GM19328 (cell line): ENCODE measurements around the gene STK35.

Experiments used
- ATAC-seq: cut with Tn5 transposase; IDR thresholded peaks from one replicate; pipeline ENCODE4 v1.9.1; 2021; ENCODE audit warnings: mild to moderate bottlenecking, moderate library complexity; ENCODE audit not compliant: unreplicated experiment

Gene STK35

GRCh38 chr20:2132461-2132901 lies 30.9 kb downstream of the STK35 start:
- ATAC-seq: no peak

GRCh38 chr20:2133318-2134183 lies 31.9 kb downstream of the STK35 start:
- no peak for ATAC-seq

DNA sequence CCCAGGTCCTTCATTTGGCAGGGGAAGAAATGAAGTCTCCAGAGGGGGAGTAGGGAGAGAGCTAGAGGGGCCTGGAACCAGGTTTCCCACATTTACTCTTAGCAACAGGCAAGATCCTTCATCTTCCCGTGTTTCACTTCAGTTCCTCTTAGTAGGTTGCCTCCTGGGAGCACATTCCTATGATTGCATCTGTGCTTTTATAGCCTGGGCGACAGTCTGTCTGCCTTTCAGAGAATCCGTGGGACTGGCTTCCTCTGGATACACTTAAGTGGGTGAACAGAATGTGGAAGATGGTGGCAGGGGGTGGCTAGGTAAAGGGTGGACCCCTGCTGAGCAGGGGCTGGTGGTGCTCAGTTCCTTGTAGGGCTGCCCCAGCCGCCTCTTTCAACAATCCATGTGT lies 33.4 kb downstream of the STK35 start:
- ATAC-seq: no peak

DNA sequence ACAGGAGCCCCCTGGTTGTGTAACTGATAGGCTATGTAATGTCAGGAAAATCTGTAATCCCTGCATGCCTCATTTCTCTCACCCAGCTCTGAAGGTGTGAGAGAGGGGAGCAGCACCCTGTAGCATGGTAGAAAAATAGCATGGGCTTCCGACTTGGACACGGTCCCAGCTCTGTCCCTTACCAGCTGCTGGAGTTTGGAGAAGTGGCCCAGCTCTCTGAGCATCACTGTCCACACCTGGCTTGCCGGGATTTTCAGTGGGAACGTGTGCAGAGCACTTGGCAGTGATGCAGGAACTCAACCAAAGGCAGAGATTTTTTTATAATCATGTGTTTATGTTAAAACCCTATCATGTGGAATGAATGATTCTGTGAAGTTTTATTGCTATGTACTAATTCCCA lies 34.6 kb downstream of the STK35 start:
- ATAC-seq: no peak

- ATAC-seq: no peak
Observed at GRCh38 chr20:2137552-2138201, 36.0 kb downstream of the STK35 start.

- no peak for ATAC-seq
Observed at GRCh38 chr20:2138396-2138795, 36.8 kb downstream of the STK35 start.

DNA sequence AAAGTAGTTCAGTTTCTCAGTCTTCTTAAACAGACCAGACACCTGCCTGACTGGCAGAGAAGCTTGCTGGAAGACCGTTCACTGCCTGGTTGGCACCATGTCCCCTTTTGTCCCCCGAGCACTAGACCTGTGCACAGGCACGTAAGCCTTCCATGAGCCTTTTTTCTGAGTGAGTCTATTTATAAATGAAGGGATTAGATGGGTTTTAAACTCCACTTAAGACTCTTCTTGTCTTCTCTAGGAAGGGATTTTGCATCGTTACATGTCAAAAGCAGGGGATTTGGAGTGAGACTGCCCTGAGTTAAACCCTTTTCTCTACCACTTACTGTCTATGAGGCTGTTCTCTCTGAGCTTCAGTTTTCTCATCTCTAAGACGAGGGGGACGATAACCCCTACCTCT lies 37.6 kb downstream of the STK35 start:
- no peak for ATAC-seq

DNA sequence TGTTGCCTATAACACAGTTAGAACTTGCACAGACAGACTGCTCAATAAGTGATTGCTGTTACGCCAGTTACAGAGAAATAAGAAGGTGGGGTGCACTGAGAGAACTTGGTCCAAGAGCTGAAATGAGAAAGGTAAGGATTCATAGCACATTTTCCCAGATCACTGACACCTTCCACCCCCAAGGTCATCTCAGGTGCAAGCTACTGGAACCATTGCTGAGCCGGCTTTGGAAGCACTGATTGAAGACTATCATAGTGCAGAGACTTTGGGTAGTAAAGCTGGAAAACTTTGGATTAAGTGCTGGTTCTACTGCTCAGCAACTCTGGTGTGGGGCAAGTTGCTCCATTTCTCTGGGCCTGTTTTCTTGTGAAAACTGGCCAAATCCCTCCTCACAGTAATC lies 38.1 kb downstream of the STK35 start:
- ATAC-seq: no peak

DNA sequence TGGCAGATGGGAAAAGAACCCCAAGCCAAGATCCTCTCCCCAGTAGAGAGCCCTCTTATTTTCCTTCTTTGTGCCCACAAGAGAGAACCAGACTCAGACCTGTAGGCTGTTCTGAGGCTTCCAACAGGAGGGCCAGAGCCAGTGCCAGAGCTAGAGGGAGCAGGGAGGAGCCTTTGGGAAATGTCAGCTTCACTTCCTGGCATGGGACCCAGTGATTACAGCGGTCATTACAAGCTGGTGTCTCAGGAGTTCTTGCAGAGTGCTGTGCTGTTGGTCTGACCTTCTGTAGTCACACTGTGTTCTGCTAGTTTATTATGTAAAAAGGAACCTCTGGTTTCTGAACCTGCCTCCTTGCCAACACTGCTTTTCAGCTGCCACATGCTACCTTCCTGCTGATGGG lies 38.9 kb downstream of the STK35 start:
- ATAC-seq: no peak

DNA sequence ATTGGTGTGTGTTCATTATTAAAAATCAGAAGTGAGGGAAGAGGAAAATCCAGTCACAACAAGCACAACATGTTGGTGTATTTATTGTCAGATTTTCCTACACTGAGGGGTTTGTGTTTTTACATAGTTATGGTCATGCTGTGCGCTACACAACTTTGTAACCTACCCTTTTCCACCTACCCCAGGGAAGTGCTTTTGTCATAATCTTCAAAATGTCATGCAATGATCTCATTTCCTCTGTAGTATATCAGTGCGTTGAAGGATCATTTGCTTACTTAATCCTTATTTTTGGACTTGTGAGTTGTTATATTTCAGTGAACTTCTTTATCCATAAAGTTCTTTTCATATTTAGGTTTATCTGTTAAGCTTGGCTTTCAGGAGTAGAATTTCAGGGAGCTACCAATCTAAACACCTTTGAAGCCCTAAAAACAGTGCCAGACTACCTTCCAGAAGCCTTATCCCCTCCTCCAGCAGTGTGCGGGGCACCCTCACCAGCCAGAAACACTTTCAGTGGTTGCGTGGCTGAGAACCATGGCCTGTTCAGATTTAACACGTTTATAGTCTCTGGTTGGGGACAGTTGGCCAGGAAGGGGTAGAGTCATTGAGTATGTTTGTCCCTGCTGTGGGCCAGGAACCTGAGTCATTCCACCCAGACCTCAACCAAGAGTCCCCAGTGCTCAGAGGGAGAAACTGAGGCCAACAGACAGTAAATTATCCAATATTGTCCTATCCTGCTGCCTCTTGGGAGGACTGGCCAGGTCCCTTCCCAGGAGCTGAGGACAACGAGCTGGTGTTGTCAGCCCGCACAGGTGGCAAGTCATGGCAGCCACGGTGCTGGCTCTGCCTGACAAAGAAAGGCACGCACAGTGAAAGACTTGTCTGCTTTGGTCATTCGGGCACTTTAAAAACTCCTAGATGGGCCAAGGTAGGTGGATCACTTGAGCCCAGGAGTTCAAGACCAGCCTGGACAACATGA lies 40.3 kb downstream of the STK35 start:
- no peak for ATAC-seq

DNA sequence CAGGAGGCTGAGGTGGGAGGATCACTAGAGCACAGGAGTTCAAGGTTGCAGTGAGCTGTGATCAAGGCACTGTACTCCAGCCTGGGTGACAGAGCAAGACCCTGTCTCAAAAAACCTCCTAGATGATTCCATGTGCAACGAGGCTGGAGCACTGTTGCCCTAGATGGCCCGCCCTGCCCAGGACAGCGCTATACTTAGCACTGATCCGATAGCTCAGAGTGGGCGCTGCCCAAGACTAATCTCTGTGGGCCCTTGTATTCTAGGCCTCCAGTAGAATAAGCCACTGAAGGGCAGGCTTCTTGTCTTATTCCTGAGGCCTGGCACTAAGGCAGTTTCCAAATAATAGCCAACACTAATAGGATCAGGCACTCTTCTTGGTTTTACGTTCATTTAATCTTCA lies 41.0 kb downstream of the STK35 start:
- no peak for ATAC-seq

GRCh38 chr20:2143594-2143993 lies 42.0 kb downstream of the STK35 start:
- no peak for ATAC-seq

DNA sequence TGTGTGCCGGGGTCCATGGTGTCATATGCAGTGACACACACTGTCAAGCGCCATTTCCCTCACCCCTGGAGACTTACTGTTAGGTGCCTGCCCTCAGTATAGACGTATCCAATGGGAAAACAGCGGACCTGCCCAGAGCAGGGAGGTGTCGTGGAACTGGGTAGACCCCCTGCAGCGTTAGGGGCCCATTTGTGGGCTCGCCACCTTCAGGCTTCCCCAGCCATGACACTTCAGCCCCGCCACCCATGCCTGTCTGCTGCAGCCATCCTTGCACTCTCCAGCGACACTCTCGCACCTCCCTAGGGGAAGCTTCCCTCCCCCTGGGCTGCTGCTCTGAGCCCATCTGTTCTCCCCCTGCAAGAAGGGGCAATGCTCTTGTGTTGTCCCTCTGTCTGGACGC lies 43.2 kb downstream of the STK35 start:
- no peak for ATAC-seq

DNA sequence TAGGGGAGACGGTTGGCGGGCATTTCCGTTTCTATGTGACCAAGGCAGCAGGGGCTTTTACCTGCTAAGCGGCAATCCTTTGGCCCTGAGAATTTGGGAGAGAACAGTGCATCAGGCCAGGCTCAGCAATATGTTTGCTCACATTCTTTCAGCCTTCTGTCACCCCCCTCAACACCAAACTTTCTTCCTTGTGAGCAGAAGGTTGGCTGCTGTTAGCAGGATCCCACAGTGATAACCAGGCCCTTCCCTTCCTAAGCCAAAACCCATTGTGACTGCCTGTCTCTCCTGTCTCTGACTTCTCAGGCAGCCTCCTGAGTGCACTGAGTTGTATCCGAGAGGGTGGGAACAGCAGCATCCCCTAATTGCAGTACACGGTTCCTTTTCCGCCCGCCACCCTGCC lies 43.7 kb downstream of the STK35 start:
- no peak for ATAC-seq

DNA sequence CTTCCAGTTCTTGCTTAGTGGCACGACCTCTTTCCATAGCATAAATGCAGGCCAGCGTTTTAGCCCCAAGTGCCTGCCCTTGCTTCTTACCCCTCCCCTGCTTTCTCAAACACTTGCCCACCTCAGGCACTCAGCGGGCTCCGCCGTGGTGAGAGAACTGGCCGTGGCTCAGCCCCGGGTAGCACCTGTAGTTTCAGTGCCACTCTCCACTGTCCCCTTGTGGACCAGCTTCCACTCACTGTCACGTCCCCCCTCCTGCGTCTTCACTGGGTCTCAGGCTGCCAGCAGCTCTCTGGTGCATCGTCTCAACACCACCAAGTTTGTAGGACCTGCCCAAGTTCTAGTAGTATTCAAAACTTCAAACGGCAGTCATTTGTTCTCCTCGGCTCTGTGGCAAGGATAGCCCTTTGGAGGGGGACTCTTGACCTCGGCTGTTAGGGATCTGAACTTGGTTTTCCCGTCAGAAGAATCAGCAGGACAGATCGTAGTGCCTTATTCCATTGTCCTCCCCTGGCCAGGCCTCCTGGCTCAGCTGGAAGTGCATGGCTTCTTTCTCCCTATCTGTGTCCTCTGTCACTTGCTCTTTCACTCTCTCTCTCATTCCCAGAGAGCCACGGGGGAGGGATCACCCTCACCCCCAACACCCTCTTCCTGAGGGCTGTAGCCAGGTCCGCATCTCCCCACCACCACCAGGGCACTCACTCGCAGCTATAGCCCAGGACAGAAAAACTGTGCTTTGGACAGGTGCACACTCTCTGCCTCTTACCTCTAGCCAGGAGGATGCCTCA lies 44.6 kb downstream of the STK35 start:
- no peak for ATAC-seq

- ATAC-seq: no peak
Observed at GRCh38 chr20:2149507-2149906, 47.9 kb downstream of the STK35 start.

DNA sequence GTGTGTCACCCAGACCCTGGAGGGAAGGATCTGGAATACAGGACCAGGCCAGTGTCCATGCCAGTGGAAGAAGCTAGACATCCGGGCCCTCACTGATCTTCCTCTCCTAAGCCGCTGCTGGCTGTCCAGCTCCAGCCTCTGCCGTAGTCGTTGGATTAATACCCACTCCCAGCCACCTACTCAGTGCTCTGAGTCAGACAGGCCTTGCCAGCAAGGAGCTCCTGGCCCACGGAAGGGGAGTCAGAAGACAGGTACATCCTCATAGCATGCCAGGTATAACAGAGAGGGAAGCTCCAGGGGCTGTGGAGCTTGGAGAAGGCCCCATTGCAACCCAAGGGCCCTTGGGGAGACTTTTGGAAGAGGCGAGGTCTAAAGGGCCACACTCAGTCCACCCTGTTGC lies 49.0 kb downstream of the STK35 start:
- ATAC-seq: no peak

DNA sequence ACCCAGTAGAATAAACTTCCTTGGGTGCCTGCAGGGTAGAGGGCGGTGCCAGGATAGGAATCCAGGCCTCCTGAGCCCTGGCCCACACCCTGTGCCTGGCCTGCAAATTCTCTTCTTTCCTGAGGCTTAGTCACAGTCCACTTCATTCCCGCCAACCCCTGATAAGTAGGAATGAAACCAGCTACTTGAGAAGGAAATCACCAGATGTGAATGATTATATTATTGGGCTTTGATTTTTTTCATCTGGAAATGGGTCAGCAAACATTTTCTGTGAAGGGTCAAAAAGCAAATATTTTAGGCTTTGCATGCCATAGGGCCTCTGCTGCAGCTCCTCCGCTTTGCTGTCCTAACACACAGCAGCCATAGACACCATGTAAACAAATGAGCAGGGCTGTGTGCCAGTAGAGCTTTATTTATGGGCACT lies 50.2 kb downstream of the STK35 start:
- ATAC-seq: no peak

DNA sequence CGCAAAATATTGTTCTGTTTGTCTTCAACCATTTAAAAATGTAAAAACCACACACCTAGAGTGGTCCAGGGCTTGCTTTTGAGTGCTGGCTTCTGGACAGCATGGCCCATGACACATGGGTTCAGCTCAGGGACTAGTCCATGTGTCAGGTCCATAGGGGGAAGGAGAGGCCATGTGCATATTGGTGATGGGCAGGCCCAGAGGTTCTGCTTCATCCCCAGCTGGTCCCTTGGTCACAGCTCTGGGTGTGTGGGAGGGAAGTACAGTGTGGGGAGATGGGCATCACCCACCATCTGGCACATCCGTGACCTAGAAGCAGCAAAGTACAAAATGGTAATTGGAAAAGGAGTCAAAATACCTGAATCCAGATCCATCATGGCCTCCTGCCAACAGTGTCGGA lies 50.7 kb downstream of the STK35 start:
- no peak for ATAC-seq

DNA sequence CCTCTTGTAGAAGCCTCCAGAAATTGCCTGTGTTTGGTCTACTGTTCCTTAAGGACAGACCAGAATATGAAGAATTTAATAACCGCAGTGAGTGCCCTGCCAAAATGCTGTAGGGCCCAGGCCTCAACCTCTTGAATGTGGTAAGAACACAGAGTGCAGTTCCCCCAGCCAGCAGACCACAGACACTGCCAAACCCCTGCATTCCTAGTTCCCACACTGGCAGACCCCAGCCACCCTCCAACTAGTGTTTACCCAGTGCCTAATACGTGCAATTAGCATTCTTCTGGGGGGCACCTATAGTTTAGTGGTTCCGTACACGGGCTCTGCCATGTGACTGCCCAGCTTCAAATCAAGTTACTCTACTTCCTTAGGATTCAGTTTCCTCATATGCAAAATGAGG lies 51.7 kb downstream of the STK35 start:
- no peak for ATAC-seq
